Measurements from ENCODE around the gene PLPP2.

Gene PLPP2

DNA sequence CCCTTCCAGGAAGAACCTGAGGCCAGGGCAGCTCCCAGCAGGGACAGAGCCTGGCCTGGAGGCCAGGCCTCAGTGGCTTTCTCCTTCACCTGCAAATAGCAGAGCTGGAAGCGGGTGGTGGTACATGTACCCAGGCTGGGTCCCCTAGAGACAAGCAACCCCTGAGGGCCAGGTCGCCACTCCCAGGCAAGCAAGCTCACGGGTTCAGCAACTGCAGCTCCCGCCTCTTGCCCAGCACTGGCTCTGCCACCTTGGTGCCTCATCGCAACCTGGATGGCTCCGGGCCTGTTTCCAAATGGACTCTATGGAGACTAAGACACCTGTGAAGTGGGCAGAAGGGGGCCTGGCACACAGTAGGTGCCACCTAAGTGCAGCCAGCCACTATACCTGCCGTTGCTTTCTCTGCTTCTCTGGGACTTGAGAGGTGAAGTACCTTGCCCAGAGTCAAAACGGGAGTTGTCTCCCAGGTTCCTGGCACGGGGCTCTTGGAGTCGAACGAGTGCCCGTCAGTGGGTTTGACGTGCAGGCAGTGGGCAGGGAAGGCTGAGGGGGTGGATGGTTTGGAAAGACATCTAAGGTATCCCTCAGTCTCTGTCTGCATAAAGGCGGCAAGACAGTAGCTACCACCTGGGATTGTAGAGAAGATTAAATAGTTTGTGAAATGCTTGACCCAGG is 2.4 kb upstream of the PLPP2 start:
- DNase-seq (ENCODE audit: low read depth, low spot score), result no peak

GRCh38 chr19:292951-293350 is 1.7 kb upstream of the PLPP2 start:
- DNase-seq (ENCODE audit: low read depth, low spot score), result no peak

GRCh38 chr19:292281-292884 is 1.2 kb upstream of the PLPP2 start:
- DNase-seq (ENCODE audit: low read depth, low spot score), result no peak

DNA sequence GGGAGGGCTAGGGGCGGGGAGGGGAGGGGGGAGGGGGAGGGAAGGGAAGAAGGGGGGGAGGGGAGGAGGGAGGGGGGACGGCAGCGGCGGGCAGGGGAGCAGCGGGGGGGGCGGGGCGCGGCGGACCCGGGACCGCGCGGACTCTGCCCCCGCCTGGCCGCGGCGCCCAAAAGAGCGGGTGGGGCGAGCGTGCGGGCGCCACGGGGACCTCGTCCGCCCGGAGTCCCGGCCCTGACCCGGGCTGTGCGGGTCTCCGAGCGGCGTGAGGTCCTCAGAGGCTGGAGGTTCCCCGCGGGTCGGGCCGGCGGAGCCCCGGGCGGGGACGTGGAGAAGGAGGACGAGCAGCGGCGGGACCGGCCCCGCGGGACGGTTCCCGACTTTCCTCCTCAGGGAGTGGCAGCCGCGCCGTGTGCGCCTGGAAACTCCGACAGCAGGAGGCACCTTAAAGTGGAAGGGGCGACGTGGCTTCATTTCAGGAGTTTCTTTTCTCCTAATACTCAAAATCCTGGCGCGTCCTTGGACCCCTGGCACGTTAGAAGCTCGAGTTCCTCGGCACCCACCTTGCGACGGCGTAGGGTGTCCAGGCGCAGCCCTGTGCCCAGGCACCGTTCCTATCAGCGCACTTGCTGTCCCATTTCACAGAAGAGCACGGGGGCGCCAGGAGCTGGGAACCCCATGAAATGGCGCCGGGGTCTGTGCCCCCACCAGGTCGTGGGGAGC is 518 bp upstream of the PLPP2 start:
- DNase-seq (ENCODE audit: low read depth, low spot score), result no peak

DNA sequence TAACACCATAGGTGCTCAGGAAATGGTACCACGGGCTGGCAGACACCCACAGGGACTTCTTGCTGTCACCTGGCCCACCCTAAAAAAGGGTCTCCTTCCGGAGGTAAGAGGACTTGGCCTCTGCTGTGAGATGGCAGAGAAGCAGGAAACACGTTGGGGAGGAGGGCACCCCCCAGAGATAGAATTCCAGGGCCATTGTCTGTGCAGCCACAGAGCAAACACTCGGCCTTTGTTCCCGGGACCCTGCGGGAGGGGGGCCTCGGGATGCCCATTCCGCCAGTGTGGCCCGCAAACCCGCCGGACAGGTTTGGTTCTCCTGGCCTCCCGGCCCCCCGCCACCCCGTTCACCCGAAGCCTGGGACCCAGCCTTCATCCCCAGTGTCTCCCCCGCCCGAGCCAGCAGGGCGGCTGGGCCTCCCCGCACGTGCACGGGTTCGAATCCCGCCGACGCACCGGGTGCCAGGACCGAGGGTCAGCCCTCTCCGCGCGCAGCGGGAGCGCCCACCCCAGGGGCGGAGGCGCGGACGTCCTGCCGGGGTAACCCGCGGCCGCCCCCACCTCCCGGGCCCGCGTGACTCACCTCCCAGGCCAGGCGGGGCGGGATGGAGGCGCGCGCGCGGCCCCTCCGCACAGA is 714 bp downstream of the PLPP2 start:
- DNase-seq (ENCODE audit: low read depth, low spot score), result no peak

GRCh38 chr19:289651-290371 is 1.4 kb downstream of the PLPP2 start:
- DNase-seq (ENCODE audit: low read depth, low spot score), result no peak

GRCh38 chr19:288911-289310 is 2.3 kb downstream of the PLPP2 start:
- no peak for DNase-seq (ENCODE audit: low read depth, low spot score)

GRCh38 chr19:287381-287871 is 3.8 kb downstream of the PLPP2 start:
- DNase-seq (ENCODE audit: low read depth, low spot score), result no peak

DNA sequence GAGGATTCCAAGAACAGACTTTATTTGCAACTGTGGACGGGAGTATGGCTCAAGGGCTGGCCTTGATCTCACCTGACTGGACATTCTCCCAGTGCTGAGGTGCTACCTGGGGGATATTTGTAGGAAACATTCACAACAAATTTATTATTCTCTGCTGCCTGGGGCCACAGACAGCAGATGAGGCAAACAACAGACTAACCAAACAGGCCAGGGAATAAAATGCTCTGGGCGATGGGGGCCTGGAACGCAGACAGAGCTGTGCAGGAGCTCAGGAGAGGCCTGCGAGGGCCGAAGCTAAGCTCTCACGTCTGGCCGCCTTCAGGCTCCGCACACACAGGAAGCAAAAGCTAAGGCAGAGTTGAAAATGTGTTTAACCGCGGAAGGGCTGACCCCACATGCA is 7.8 kb downstream of the PLPP2 start:
- DNase-seq (ENCODE audit: low read depth, low spot score), result no peak

GRCh38 chr19:282501-282900 is 8.7 kb downstream of the PLPP2 start:
- no peak for DNase-seq (ENCODE audit: low read depth, low spot score)

- no peak for DNase-seq (ENCODE audit: low read depth, low spot score)
Measured at GRCh38 chr19:281992-282391, 9.2 kb downstream of the PLPP2 start.

DNA sequence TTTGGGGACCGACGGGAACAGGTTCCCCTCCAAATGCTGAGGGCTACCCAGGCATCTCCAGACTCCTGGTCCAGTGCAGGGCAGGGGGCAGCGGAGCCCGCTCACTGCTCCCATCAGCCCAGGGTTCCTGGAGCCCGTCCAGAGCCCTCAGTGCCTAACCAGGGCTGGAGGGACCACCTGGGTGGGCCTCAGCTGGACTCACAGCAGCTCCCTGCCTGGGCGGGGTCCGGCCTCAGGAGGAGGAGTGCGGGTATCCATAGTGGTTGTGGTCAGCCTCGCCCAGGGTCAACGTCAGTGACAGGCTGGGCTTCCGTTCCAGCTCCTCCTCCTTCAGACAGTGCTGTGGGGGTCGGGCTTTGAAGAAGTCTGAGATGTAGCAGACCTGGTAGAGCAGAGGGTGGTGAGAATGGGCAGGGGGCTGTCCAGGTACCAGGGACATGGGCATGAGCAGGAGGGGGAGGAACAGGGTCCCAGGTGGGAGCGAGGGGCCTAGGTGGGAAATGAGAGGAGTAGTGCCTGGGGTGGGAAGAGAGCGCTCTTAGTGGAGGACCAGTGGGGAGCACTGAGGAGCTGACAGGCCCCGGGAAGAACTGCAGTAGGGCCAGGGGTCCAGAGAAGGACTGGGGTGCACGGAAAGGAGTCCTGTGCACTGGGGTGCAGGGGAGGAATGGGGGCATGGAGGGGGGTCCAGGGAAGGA is 9.9 kb downstream of the PLPP2 start:
- no peak for DNase-seq (ENCODE audit: low read depth, low spot score)

GRCh38 chr19:280541-281009 is 10.6 kb downstream of the PLPP2 start:
- no peak for DNase-seq (ENCODE audit: low read depth, low spot score)

- no peak for DNase-seq (ENCODE audit: low read depth, low spot score)
Measured at GRCh38 chr19:279656-280055, 11.5 kb downstream of the PLPP2 start.

DNA sequence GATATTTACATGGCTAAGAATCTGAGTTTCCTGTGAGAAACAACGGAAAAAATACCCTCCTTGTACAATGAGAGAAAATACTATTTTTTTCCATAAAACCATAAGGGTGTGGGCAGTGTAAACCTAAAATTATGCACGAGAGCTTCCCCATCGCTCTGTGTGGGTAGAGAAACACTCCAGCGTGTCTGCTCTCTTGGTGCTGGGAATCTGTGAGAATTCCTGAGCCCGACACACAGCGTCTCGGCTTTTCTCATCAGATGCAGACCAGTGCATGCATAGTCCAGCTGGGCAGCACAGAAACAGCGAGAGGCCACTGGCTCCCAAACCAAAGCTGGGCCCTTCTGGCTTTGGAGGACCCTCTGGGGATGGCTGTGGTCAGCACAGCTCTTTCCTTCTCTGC is 12.0 kb downstream of the PLPP2 start:
- no peak for DNase-seq (ENCODE audit: low read depth, low spot score)

GRCh38 chr19:277581-278165 is 13.5 kb downstream of the PLPP2 start:
- DNase-seq (ENCODE audit: low read depth, low spot score), result no peak

DNA sequence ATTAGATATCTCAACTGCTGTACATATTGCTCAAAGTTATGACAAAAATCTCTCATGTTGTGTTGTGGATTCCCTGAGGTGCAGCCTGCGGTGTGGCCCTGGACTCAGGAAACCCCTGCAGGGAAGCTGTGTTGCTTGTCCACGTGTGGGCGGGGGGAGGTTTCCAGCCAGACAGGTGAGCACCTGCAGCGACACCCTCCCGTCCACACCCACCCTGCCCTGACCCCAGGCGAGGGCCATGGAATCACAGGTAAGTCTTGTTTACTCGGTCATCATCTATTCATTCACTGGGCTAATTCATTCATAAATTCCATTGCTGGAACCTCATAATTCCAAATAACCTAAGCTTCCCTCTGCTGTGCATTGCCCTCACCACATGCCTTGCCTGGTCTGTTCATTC is 14.1 kb downstream of the PLPP2 start:
- DNase-seq (ENCODE audit: low read depth, low spot score), result no peak

GRCh38 chr19:275958-276646 is 15.1 kb downstream of the PLPP2 start:
- no peak for DNase-seq (ENCODE audit: low read depth, low spot score)

- DNase-seq (ENCODE audit: low read depth, low spot score), result no peak
Measured at GRCh38 chr19:275000-275399, 16.2 kb downstream of the PLPP2 start.

DNA sequence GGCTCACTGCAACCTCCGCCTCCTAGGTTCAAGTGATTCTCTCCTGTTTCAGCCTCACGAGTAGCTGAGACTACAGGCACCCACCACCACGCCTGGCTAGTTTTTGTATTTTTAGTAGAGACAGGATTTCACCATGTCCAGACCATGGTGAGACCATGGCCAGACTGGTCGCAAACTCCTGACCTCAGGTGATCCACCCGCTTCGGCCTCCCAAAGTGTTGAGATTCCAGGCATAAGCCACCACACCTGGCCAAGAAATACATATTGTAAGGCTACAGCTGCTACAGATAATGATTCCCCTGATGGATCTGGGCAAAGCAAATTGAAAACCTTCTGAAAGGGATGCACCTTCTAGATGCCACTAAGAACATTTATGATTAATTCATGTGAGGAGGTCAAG is 17.8 kb downstream of the PLPP2 start:
- no peak for DNase-seq (ENCODE audit: low read depth, low spot score)

Data from activated CD4-positive, CD25-positive, alpha-beta regulatory T cell treated with anti-CD3 and anti-CD28 coated beads, Interleukin-2, amount 50 U/mL, for 16 hours (primary cell).